Renal pelvis (tissue), 4 donors: ENCODE data around the gene MYO15B. TPM values are rescaled to one million over a fixed set of nuclear protein-coding genes. Genes with fewer than 3 reads are reported as not detected.

ENCODE experiments used
- DNase-seq: peaks from one replicate; pipeline ENCODE4 v3.0.0-alpha.2; 2013
- polyA plus RNA-seq, 3 donors: library from polyadenylated mRNA; unstranded; fragments of 120-200 nt; gene quantifications; one replicate each; pipeline ENCODE4 v1.2.1, GENCODE V29; 2013; ENCODE audit not compliant: insufficient read length in 3 of 3

Gene MYO15B
- polyA plus RNA-seq, 3 donors, result 130 to 193 (median 175) TPM

DNA sequence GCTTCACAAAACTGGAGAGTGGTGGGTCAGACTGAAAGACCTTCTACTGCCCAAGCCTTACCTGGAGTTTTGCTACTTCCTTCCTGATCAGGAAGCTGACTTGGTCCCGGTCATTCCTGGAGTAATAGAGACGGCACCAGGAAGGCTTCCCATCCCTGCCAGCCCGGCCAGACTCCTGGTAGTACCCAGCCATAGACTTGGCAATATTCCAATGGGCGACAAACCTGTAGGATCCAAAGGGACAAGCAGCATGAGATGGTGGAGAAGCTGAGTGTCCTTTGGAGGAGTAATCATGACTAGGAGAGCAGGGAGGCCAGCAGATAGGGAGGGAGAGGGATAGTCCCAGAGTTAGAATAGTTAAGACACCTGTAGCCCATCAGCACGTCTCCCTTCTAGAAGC lies 70.6 kb downstream of the MYO15B start:
- no peak for DNase-seq

DNA sequence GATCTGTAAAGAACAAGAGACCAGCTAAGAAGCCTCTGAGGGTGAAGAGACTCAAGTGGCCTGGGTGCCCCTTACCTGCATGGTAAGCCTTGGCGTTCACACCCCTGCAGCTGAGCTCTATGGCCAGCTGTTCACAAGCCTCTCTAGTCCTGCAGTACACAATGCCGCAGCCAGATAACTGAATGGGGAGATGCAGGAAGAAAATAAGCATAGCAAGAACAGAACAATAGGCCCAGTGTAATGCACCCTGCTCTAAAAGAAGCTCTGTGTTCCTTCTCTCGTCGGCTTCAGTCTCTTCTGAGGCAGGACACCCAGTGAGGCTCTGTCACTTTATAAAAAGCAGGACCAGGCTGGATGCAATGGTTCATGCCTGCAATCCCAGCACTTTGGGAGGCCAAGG lies 73.9 kb downstream of the MYO15B start:
- DNase-seq, result no peak

DNA sequence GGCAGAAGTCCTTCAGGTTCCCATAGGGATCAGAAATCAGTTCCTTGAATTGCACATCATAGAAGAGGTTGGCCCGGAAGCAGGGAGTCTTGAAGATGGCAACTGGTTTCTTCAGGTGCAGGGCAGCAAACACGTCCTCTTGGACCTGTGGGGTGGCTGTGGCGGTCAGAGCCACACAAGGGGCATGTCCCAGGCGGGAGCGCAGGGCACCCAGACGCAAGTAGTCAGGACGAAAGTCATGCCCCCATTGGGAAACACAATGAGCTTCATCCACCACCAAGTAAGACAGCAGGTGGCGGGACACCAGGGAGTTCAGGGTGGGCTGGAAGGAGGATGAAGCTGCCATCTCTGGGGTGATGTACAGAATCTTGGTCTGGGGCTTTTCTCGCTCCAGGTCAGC lies 74.9 kb downstream of the MYO15B start:
- DNase-seq, result no peak

DNA sequence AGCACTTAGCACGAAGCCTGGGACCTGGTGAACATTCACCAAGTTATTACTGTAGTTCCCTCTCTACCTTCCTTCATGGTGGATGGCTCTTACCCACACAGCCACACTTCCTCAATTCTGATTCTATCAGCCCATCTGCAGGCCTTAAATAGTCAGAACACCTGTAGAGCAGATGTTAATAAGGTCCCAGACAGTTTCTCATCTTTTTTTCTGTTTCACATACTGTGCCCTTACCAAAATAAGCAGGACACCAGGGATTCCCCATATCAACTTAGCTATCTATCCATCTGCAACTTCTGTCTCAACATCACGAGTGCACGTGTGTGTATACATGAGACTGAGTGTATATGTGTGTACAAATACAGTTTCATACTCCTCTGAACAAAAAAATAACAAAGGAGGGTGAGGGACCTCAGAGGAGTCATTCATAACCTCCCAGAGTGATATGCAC lies 76.5 kb downstream of the MYO15B start:
- DNase-seq, result no peak

DNA sequence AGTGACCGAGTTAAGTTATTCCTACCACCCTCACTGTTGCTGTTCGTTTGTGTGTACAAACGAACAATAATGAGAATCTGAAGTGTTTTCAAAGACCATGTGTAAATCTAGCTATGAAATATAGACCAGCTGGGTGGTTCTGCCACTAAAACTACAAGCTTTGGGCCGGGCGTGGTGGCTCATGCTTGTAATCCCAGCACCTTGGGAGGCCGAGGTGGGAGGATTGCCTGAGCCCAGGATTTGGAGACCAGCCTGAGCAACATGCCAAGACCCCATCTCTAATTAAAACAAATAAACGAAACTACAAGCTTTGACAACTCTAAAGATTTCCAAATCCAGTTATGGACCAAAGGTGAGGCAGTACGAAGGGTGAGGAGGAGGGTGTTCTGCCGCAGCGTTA lies 78.4 kb downstream of the MYO15B start:
- no peak for DNase-seq

DNA sequence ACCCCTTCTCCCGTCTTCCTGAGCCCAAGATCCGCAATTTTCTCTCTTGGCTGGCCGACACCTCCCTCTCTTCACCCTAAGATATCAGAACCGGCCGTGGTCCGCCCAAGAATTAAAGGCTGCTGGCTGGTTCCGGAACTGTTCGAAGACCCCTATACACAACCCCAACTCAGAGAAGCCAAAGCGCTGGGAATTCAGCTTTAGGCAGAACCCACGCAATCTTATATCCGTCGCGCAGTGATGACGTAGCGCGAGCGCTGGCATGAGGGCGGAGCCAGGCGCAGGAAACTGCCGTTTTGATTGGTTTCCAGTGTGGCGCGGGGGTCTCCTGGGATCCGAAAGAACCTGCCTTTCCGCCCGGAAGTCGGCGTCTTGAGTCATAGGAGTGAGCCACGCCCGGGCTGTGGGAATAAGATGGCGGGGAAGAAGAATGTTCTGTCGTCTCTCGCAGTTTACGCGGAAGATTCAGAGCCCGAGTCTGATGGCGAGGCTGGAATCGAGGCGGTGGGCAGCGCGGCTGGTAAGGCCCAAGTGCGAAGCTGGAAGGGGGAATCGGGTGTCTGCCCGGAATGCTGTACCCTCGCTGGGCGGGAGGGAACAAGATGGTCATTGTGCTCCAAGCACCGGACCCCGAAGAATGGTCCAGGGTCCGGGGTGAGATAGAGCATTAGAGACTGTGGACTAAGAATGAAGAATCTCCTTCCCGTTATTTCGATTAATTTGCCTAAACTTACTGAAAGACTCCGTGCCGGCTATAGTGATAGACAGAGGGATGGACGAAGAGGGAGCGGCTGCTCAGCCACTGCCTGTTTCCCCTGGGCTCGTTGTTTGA lies 79.6 kb downstream of the MYO15B start, which contains the start of the genes RECQL5 and SAP30BP:
TSS of gene RECQL5 (minus strand) at position 196 of the 832 bp plus-strand sequence. CDS start 597 bp downstream, outside the sequence.
TSS of gene SAP30BP (plus strand) at position 380 of the 832 bp plus-strand sequence. CDS start at position 415, 35 bp downstream.
- DNase-seq, result peak; percentile 98

DNA sequence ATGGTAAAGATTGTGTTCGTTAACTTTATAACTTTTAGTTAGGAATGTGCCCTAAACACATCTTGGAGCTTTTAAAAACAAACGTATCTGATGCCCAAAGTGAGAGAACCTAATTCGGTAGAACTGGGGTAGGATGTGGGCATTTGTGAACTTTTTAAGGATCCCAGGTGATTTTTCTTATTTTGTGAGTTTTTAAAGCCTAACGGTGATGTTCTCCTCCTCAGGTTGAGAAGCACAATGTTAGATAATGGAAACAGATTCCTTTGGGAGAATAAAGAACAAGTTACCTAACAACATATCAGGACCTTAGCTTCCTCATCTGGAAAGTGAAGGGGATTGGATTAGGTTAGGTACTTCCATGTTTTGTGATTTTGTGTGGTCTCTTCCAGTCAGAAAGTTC lies 80.2 kb downstream of the MYO15B start:
- no peak for DNase-seq

DNA sequence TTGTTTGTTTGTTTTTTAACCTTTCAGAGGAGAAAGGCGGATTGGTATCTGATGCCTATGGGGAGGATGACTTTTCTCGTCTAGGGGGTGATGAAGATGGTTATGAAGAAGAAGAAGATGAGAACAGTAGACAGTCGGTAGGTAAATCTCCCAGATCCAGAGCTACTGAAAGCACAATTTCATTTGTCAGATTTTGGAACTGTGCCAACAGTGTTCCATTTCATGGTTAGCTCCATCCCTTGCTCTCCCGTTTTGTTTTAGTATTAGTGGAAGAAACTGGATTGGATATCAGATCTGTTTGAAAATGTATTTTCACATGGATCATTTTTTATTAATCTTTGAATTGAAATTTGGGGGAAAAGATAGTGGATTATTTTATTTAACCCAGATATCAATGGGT lies 80.9 kb downstream of the MYO15B start:
- DNase-seq, result no peak

DNA sequence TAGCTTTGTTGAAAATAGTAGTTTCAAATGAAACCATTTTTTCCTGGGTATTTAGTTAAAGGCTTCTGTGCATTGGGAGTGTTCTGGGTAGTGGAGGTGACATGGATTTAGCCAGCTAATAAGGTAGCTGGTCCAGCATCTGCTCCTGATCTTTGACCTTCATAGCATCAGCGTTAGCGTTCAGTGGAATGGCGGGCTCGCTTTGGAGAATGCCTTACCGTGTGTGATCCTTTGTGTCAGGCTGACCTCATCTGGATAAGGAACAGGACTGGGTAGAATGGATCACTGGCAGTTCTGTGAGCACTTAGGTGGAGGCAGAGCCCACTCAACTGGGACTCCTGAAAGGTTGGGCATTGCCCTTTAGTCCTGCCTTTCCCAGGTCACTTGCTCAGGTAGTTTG lies 83.3 kb downstream of the MYO15B start:
- no peak for DNase-seq

DNA sequence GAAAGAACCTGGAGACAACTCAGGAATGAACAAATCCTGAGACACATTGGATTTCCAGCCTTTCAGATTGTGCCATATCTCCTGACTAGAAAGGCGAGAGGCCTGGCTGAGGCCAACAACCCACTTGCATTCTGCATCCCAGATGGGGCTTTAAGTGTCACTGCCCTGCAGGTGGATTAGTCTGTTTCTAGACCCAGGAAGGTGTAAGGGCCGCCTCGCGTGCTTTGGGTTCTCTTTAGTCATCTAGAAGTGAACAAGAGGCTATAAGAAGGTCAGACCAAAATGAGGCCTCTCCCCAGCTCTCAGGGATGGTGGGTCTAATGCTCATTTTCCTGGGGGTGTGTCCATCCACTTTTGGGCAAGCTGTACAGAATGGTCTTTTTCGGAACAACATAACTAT lies 84.4 kb downstream of the MYO15B start:
- DNase-seq, result no peak

DNA sequence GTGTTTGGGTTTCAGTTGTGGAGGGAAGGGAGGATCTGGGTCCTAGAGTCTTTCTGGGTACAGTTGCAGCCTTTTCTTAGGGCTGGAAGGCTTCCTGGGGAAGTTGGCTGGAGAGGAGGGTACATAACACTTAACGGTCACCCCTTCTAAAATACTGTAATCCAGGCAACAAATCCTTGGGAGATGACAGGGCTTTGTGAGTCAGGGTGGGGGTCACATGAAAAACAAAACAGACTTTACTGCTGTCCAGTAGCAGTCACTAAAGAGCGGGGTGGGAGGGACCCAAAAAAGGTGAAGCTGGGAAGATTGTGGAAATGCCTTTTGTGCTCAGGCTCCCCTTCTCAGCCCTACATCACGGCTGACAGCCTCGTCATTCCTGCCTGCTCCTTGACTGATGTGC lies 85.9 kb downstream of the MYO15B start:
- no peak for DNase-seq

Other genes starting within 250 kb of the MYO15B start
- 10 to 100 TPM; 87.7 to 96.9 (median 94.9) TPM for gene GRB2, start 182.1 kb upstream of the MYO15B start, polyA plus RNA-seq
- 100 to 1,000 TPM; 103 to 117 (median 105) TPM for gene TMEM94, start 131.2 kb upstream of the MYO15B start, polyA plus RNA-seq
- gene CASKIN2, start 72.3 kb upstream of the MYO15B start, polyA plus RNA-seq, result 10 to 100 TPM; 27.8 to 32.8 (median 32.7) TPM
- gene TSEN54, start 71.3 kb upstream of the MYO15B start, polyA plus RNA-seq, result 10 to 100 TPM; 45.4 to 58.8 (median 55.8) TPM
- 100 to 1,000 TPM in 1 of 3 donors, 10 to 100 TPM in 2; 66.7 to 107 (median 99.7) TPM for gene LLGL2, start 62.1 kb upstream of the MYO15B start, polyA plus RNA-seq
- 1 to 10 TPM; 6.6 to 9.2 (median 8.1) TPM for gene SMIM5, start 45.6 kb downstream of the MYO15B start, polyA plus RNA-seq
- gene RECQL5, start 79.4 kb downstream of the MYO15B start, polyA plus RNA-seq, result 10 to 100 TPM; 43.5 to 62.4 (median 55.2) TPM
- gene SAP30BP, start 79.5 kb downstream of the MYO15B start, polyA plus RNA-seq, result 100 to 1,000 TPM in 1 of 3 donors, 10 to 100 TPM in 2; 92.2 to 104 (median 98.5) TPM
- 10 to 100 TPM; 12.5 to 17.1 (median 16.2) TPM for gene ITGB4, start 133.7 kb downstream of the MYO15B start, polyA plus RNA-seq
- gene GALK1, start 177.4 kb downstream of the MYO15B start, polyA plus RNA-seq, result 10 to 100 TPM; 33.7 to 40.4 (median 38.3) TPM
- gene UNK, start 197.0 kb downstream of the MYO15B start, polyA plus RNA-seq, result 10 to 100 TPM; 42.3 to 55.1 (median 46.7) TPM